GM12801 (cell line): ENCODE measurements around the gene GABARAPL2.

ENCODE experiments used
- CTCF ChIP-seq: IDR thresholded peaks from one replicate; pipeline ENCODE4 v1.5.1; 2011; ENCODE audit warnings: control low read depth; ENCODE audit not compliant: insufficient read length; ENCODE audit errors: extremely low read depth

GABARAPL2 gene

GRCh38 chr16:75614066-75614897, 48.1 kb downstream of the GABARAPL2 start:
- no peak for TF ChIP-seq CTCF

- TF ChIP-seq CTCF: no peak
These were observed 49.4 kb downstream of the GABARAPL2 start for GRCh38 chr16:75615619-75616018.

- TF ChIP-seq CTCF: no peak
These were observed 50.4 kb downstream of the GABARAPL2 start for GRCh38 chr16:75616521-75617010.

- no peak for TF ChIP-seq CTCF
These were observed 50.9 kb downstream of the GABARAPL2 start for GRCh38 chr16:75617121-75617520.

GRCh38 chr16:75618780-75619179, 52.6 kb downstream of the GABARAPL2 start:
- TF ChIP-seq CTCF: no peak

- no peak for TF ChIP-seq CTCF
These were observed 54.4 kb downstream of the GABARAPL2 start for GRCh38 chr16:75620326-75621169.

- no peak for TF ChIP-seq CTCF
These were observed 54.9 kb downstream of the GABARAPL2 start for GRCh38 chr16:75621170-75621477.
